IMR-90 (cell line): ENCODE data around the gene CCDC85B. TPM values are rescaled to one million over a fixed set of nuclear protein-coding genes. Genes with fewer than 3 reads are reported as not detected.

Experiments
- ATAC-seq: fragments of 200-7000 bp; cut with Tn5 transposase; 2 replicates; pipeline ENCODE4 v1.9.1; 2020; ENCODE audit warnings: low read depth, mild to moderate bottlenecking, moderate library complexity
- BruUV-seq: library from RNA; stranded (reverse); fragments of 400-500 nt; replicated peaks from 2 replicates; lab custom pipeline; 2021; lab: Mats Ljungman, UMichigan
- CTCF ChIA-PET: fragments of 300-600 bp; formaldehyde crosslinking; extraction: SDS; loops from one replicate; lab custom pipeline; 2021; ENCODE audit warnings: antibody characterized with exemption; lab: Yijun Ruan, JAX
- POLR2A ChIA-PET: fragments of 300-600 bp; sonication (Branson Sonifier 250); formaldehyde crosslinking; loops from one replicate; lab custom pipeline; 2022; ENCODE audit warnings: antibody characterized with exemption; ENCODE audit not compliant: unreplicated experiment; lab: Charles Lee
- DNase-seq: peaks from one replicate; pipeline ENCODE4 v3.0.0; 2013
- H2AFZ ChIP-seq: replicated peaks from 2 replicates; pipeline ENCODE3; 2013; ENCODE audit warnings: low read length, mild to moderate bottlenecking; ENCODE audit not compliant: poor library complexity
- H2AK5ac ChIP-seq: 2 replicates; pipeline ENCODE4 v1.6.1; 2013; ENCODE audit warnings: low read depth, low read length, inconsistent platforms
- H2AK9ac ChIP-seq: replicated peaks from 2 replicates; pipeline ENCODE3; 2013; ENCODE audit warnings: mild to moderate bottlenecking, low read depth, low read length, moderate library complexity; ENCODE audit not compliant: poor library complexity
- H2BK120ac ChIP-seq: 2 replicates; pipeline ENCODE4 v1.6.1; 2013; ENCODE audit warnings: low read depth, low read length, inconsistent platforms
- H2BK15ac ChIP-seq: 3 replicates; pipeline ENCODE4 v1.6.1; 2013; ENCODE audit warnings: low read depth, low read length, inconsistent platforms
- H2BK20ac ChIP-seq: 2 replicates; pipeline ENCODE4 v1.6.1; 2013; ENCODE audit warnings: low read depth, mild to moderate bottlenecking, inconsistent platforms, low read length, moderate library complexity
- H2BK5ac ChIP-seq: 2 replicates; pipeline ENCODE4 v1.6.1; 2013; ENCODE audit warnings: mild to moderate bottlenecking, low read depth, low read length, inconsistent platforms; ENCODE audit not compliant: poor library complexity, severe bottlenecking
- H3K14ac ChIP-seq: replicated peaks from 2 replicates; pipeline ENCODE4 v1.6.1; 2013; ENCODE audit warnings: low read depth, low read length, inconsistent platforms
- H3K18ac ChIP-seq: 2 replicates; pipeline ENCODE4 v1.6.1; 2013; ENCODE audit warnings: low read depth, low read length, control low read depth
- H3K23ac ChIP-seq: 2 replicates; pipeline ENCODE4 v1.6.1; 2013; ENCODE audit warnings: low read depth, low read length, inconsistent platforms
- H3K27ac ChIP-seq: 2 replicates; pipeline ENCODE4 v1.5.1; 2013; ENCODE audit warnings: mild to moderate bottlenecking, control low read depth, low read length; ENCODE audit not compliant: insufficient read depth
- H3K27me3 ChIP-seq: 2 replicates; pipeline ENCODE4 v1.6.1; 2013; ENCODE audit warnings: low read length; ENCODE audit not compliant: control insufficient read depth, insufficient read depth
- H3K36me3 ChIP-seq: 2 replicates; pipeline ENCODE4 v1.6.1; 2013; ENCODE audit warnings: low read length, mixed read lengths; ENCODE audit not compliant: control insufficient read depth, insufficient read depth
- H3K4ac ChIP-seq: 2 replicates; pipeline ENCODE4 v1.6.1; 2013; ENCODE audit warnings: low read depth, low read length, inconsistent platforms
- H3K4me1 ChIP-seq: 2 replicates; pipeline ENCODE4 v1.6.1; 2013; ENCODE audit warnings: low read length, mixed read lengths; ENCODE audit not compliant: control insufficient read depth, insufficient read depth
- H3K4me2 ChIP-seq: 2 replicates; pipeline ENCODE4 v1.6.1; 2013; ENCODE audit warnings: low read depth, mild to moderate bottlenecking, control low read depth, low read length, moderate library complexity
- H3K4me3 ChIP-seq: 2 replicates; pipeline ENCODE4 v1.5.1; 2013; ENCODE audit warnings: low read depth, mild to moderate bottlenecking, control low read depth, low read length, moderate library complexity; ENCODE audit not compliant: insufficient read depth
- H3K56ac ChIP-seq: 2 replicates; pipeline ENCODE4 v1.6.1; 2013; ENCODE audit warnings: low read length, inconsistent platforms; ENCODE audit not compliant: insufficient read depth; ENCODE audit errors: extremely low read depth
- H3K79me1 ChIP-seq, 2 experiments: 2 replicates each; pipeline ENCODE4 v1.6.1; 2013; ENCODE audit warnings: low read length in 2 of 2, inconsistent platforms in 1 of 2, low read depth in 1 of 2
- H3K9ac ChIP-seq: 2 replicates; pipeline ENCODE4 v1.6.1; 2013; ENCODE audit warnings: low read depth, low read length, control low read depth
- H3K9me1 ChIP-seq: 2 replicates; pipeline ENCODE4 v1.6.1; 2013; ENCODE audit warnings: low read length, inconsistent platforms; ENCODE audit not compliant: insufficient read depth
- H3K9me3 ChIP-seq: 2 replicates; pipeline ENCODE4 v1.6.1; 2013; ENCODE audit warnings: low read length; ENCODE audit not compliant: control insufficient read depth, insufficient read depth
- H4K20me1 ChIP-seq: 2 replicates; pipeline ENCODE4 v1.6.1; 2013; ENCODE audit warnings: low read length, inconsistent platforms; ENCODE audit not compliant: insufficient read depth
- H4K5ac ChIP-seq: 2 replicates; pipeline ENCODE4 v1.6.1; 2013; ENCODE audit warnings: mild to moderate bottlenecking, low read depth, low read length, control low read depth
- H4K8ac ChIP-seq, 2 experiments: 2 replicates each; pipeline ENCODE4 v1.6.1; 2013; ENCODE audit warnings: low read depth in 2 of 2, low read length in 2 of 2, control low read depth in 1 of 2, inconsistent platforms in 1 of 2
- H4K91ac ChIP-seq: 2 replicates; pipeline ENCODE4 v1.6.1; 2013; ENCODE audit warnings: low read depth, low read length, inconsistent platforms; ENCODE audit not compliant: insufficient read depth
- CEBPB ChIP-seq: IDR thresholded peaks from 2 replicates; pipeline ENCODE4 v1.6.1; 2012; ENCODE audit warnings: low read depth, low read length, improper control_type of control experiment
- CHD1 ChIP-seq: IDR thresholded peaks from 2 replicates; pipeline ENCODE4 v1.6.1; 2012; ENCODE audit warnings: low read depth, low read length, improper control_type of control experiment
- FOS ChIP-seq: fragments of 150-350 bp; IDR thresholded peaks from 2 replicates; pipeline ENCODE4 v1.6.1; 2016; ENCODE audit warnings: low read depth, low read length
- MAZ ChIP-seq: IDR thresholded peaks from 2 replicates; pipeline ENCODE4 v1.6.1; 2012; ENCODE audit warnings: low read depth, mild to moderate bottlenecking, low read length, improper control_type of control experiment, moderate library complexity, borderline replicate concordance
- NFE2L2 ChIP-seq: fragments of 150-350 bp; IDR thresholded peaks from 2 replicates; pipeline ENCODE4 v1.6.1; 2016; ENCODE audit warnings: low read depth, mild to moderate bottlenecking, low read length
- RFX5 ChIP-seq: IDR thresholded peaks from 2 replicates; pipeline ENCODE4 v1.8.0; 2012; ENCODE audit warnings: low read depth, mild to moderate bottlenecking, low read length, moderate library complexity
- SMC3 ChIP-seq: fragments of 150-350 bp; IDR thresholded peaks from 2 replicates; pipeline ENCODE4 v1.6.1; 2016; ENCODE audit warnings: low read depth, mild to moderate bottlenecking, antibody characterized with exemption, low read length, moderate library complexity
- USF2 ChIP-seq: fragments of 150-350 bp; IDR thresholded peaks from 2 replicates; pipeline ENCODE4 v1.6.1; 2017; ENCODE audit warnings: mild to moderate bottlenecking, antibody characterized with exemption, low read length, low read depth
- WGBS, 2 experiments: methylation state at CpG; one replicate each; pipeline versions ENCODE4 v1.1.5 to v1.1.7; 2013; ENCODE audit warnings: missing lambda C conversion rate in 2 of 2; ENCODE audit not compliant: insufficient read length in 1 of 2; ENCODE audit errors: extremely low coverage in 2 of 2; 5-methylcytosine and 5-hydroxymethylcytosine counted together
- dilution Hi-C: fragments of 300-500 bp; cut with HindIII; formaldehyde crosslinking; loops from one replicate; pipeline ENCODE4 v1.14.3; 2018; ENCODE audit warnings: low sequenced_read_pairs; ENCODE audit not compliant: unreplicated experiment
- in situ Hi-C: fragments of 300-500 bp; cut with MboI; formaldehyde crosslinking; loops from 3 replicates; pipeline ENCODE4 v1.14.3; 2019; ENCODE audit warnings: low sequenced_read_pairs, inconsistent platforms, mixed read lengths
- intact Hi-C: fragments of 100-400 bp; cut with micrococcal nuclease; formaldehyde crosslinking; loops from 2 replicates; pipeline ENCODE4 v1.10.0; 2022
- polyA plus RNA-seq, 3 experiments: library from polyadenylated mRNA; depleted of rRNA; stranded (reverse); fragments of >200 nt; gene quantifications; 2 replicates each; pipeline ENCODE4 v1.2.3, GENCODE V29; 2012; ENCODE audit warnings: low replicate concordance in 1 of 3
- total RNA-seq: library from RNA; depleted of rRNA; stranded (reverse); fragments of >200 nt; gene quantifications from 2 replicates; pipeline ENCODE4 v1.2.3, GENCODE V29; 2012

The CCDC85B gene
- total and polyA plus RNA-seq, 2 of the 4 experiments (the other 2 are of a cell fraction), result 17.6 to 35.4 TPM

- TF ChIP-seq SMC3, result no peak
Measured at GRCh38 chr11:65915821-65916251, 25.4 kb downstream of the CCDC85B start (continued).

- TF ChIP-seq FOS (no peak), MAZ (no peak), RFX5 (no peak), USF2 (no peak), CHD1 (no peak), NFE2L2 (no peak), CEBPB (no peak), SMC3 (no peak)
- peak overlapping the region; percentile 88 for H3K18ac ChIP-seq
- H4K91ac ChIP-seq, result peak overlapping the region; percentile 97
- intact Hi-C loops, result loop anchor here (5.0 kb wide), 1 partner anchor 46 kb away; the partner anchor contains the start of gene SART1
- DNase-seq, result no peak
- dilution Hi-C loops, result no loop called here
- no peaks in the 10 kb centered on the region for H3K9me3 ChIP-seq
- H3K56ac ChIP-seq, result peak overlapping the region; percentile 90
- TSS peak; percentile 62 for BruUV-seq
- CTCF ChIA-PET, result interaction anchor here (1.0 kb wide), 1 partner anchor 26 kb away, joined by 9 read pairs; the partner anchor contains the start of gene CCDC85B
- H2AK5ac ChIP-seq, result peak overlapping the region; percentile 99
- H4K5ac ChIP-seq, result peak overlapping the region; percentile 64
- H3K4me3 ChIP-seq, result peak overlapping the region; percentile 10; the same call in 1 of the 2 replicates
- POLR2A ChIA-PET, result interaction anchor here (1.0 to 2.4 kb wide), 3 partner anchors 14 to 26 kb away, joined by 4 to 20 read pairs (median 17); partner anchors contain the start of genes CCDC85B, FIBP and FOSL1
- peaks cover 11% of the 10 kb centered on the region for H4K20me1 ChIP-seq
- H3K23ac ChIP-seq, result peak overlapping the region; percentile 97
- peak overlapping the region; percentile 56; the same call in 2 of the 3 replicates for H2BK15ac ChIP-seq
- peak overlapping the region; percentile 71 for H2AFZ ChIP-seq
- H3K27ac ChIP-seq, result peak overlapping the region; percentile 82
- peaks cover 11 to 70% of the 10 kb centered on the region in 2 experiments; a peak in 3 of 4 replicates for H3K79me1 ChIP-seq
- H3K4me1 ChIP-seq, result peaks cover 58% of the 10 kb centered on the region
- H3K9ac ChIP-seq, result peak overlapping the region; percentile 68
- peak overlapping the region; percentile 100 for H2BK120ac ChIP-seq
- peak overlapping the region; percentile 64 to 97 for H4K8ac ChIP-seq
- H3K4ac ChIP-seq, result peak overlapping the region; percentile 98
- peak overlapping the region; percentile 99 for H2AK9ac ChIP-seq
- H3K4me2 ChIP-seq, result peak overlapping the region; percentile 96
- H2BK5ac ChIP-seq, result peak overlapping the region; percentile 96
- no peak for ATAC-seq
- peaks cover 39% of the 10 kb centered on the region for H3K9me1 ChIP-seq
- in situ Hi-C loops, result no loop called here
- peak overlapping the region; percentile 95 for H3K14ac ChIP-seq
- H3K36me3 ChIP-seq, result peaks cover 19% of the 10 kb centered on the region
- H2BK20ac ChIP-seq, result peak overlapping the region; percentile 92
- no peaks in the 10 kb centered on the region for H3K27me3 ChIP-seq
- no CpG with 5 or more reads among the region's 7 CpGs for WGBS, 2 experiments
Measured at GRCh38 chr11:65916391-65916790, 25.9 kb downstream of the CCDC85B start.
